GM18907 (cell line): ENCODE data around the gene HIPK2.
"Not testable (repeated sequence)": the region's sequence is repeated elsewhere in the genome, so short reads cannot be mapped to it uniquely, and the experiment has no call there.

Experiments used
- ATAC-seq: cut with Tn5 transposase; IDR thresholded peaks from one replicate; pipeline ENCODE4 v1.9.1; 2021; ENCODE audit warnings: mild to moderate bottlenecking, moderate library complexity; ENCODE audit not compliant: unreplicated experiment

The HIPK2 gene

GRCh38 chr7:139679731-139680594 is 97.8 kb downstream of the HIPK2 start:
- ATAC-seq, result no peak

GRCh38 chr7:139676390-139676789 is 101.4 kb downstream of the HIPK2 start:
- ATAC-seq, result no peak

GRCh38 chr7:139675127-139676125 is 102.4 kb downstream of the HIPK2 start:
- no peak for ATAC-seq

GRCh38 chr7:139674752-139675126 is 103.1 kb downstream of the HIPK2 start:
- no peak for ATAC-seq

- ATAC-seq, result no peak
Measured at GRCh38 chr7:139674341-139674740, 103.5 kb downstream of the HIPK2 start.

GRCh38 chr7:139673762-139674161 is 104.0 kb downstream of the HIPK2 start:
- no peak for ATAC-seq

- peak; percentile 90 for ATAC-seq
Measured at GRCh38 chr7:139673230-139673629, 104.6 kb downstream of the HIPK2 start.

GRCh38 chr7:139671967-139672366 is 105.8 kb downstream of the HIPK2 start:
- ATAC-seq, result no peak

- not testable (repeated sequence) for ATAC-seq
Measured at GRCh38 chr7:139670662-139671061, 107.1 kb downstream of the HIPK2 start.

- ATAC-seq, result no peak
Measured at GRCh38 chr7:139669106-139670061, 108.4 kb downstream of the HIPK2 start.

- no peak for ATAC-seq
Measured at GRCh38 chr7:139667377-139667776, 110.4 kb downstream of the HIPK2 start.

GRCh38 chr7:139666501-139666900 is 111.3 kb downstream of the HIPK2 start:
- no peak for ATAC-seq

- no peak for ATAC-seq
Measured at GRCh38 chr7:139664434-139664833, 113.4 kb downstream of the HIPK2 start.

- no peak for ATAC-seq
Measured at GRCh38 chr7:139663608-139664177, 114.1 kb downstream of the HIPK2 start.

- ATAC-seq, result no peak
Measured at GRCh38 chr7:139661903-139662302, 115.9 kb downstream of the HIPK2 start.

GRCh38 chr7:139661043-139661440 is 116.8 kb downstream of the HIPK2 start:
- ATAC-seq, result no peak

- ATAC-seq, result no peak
Measured at GRCh38 chr7:139660317-139661042, 117.3 kb downstream of the HIPK2 start.

- no peak for ATAC-seq
Measured at GRCh38 chr7:139659922-139660316, 117.9 kb downstream of the HIPK2 start.

- ATAC-seq, result no peak
Measured at GRCh38 chr7:139658908-139659675, 118.7 kb downstream of the HIPK2 start.
